Left ventricle myocardium inferior (tissue), 1 donor: ENCODE data around the gene ASB1. TPM values are rescaled to one million over a fixed set of nuclear protein-coding genes. Genes with fewer than 3 reads are reported as not detected.

Experiments
- DNase-seq: peaks from one replicate; pipeline ENCODE4 v3.0.0-alpha.2; 2020
- H3K27ac ChIP-seq: fragments of 200-600 bp; replicated peaks from 2 replicates; pipeline ENCODE4 v1.8.0; 2021
- H3K27me3 ChIP-seq: fragments of 200-600 bp; 2 replicates; pipeline ENCODE4 v1.8.0; 2021; ENCODE audit warnings: low read depth
- H3K36me3 ChIP-seq: fragments of 200-600 bp; 2 replicates; pipeline ENCODE4 v1.8.0; 2021
- H3K4me1 ChIP-seq: fragments of 200-600 bp; 2 replicates; pipeline ENCODE4 v1.8.0; 2021
- H3K4me3 ChIP-seq: fragments of 200-600 bp; 2 replicates; pipeline ENCODE4 v1.8.0; 2021; ENCODE audit warnings: mild to moderate bottlenecking, moderate library complexity
- H3K9me3 ChIP-seq: fragments of 200-600 bp; replicated peaks from 2 replicates; pipeline ENCODE4 v1.8.0; 2021
- intact Hi-C: fragments of 100-400 bp; cut with micrococcal nuclease; formaldehyde crosslinking; loops from one replicate; pipeline ENCODE4 v1.11.0; 2022
- total RNA-seq: library from RNA; stranded (reverse); fragmentation: NEBNext Ultra II Directional; extraction: Animal tissue kit (Norgen Biotek cat#: 25700); gene quantifications from one replicate; pipeline ENCODE4 v1.2.1, GENCODE V29; 2021
- TF ChIP-seq, protein P1 (sequence below): fragments of 200-600 bp; IDR thresholded peaks from 2 replicates; pipeline ENCODE4 v1.8.0; 2021; ENCODE audit warnings: antibody characterized with exemption, mild to moderate bottlenecking, borderline replicate concordance
- donor health status: DM: no; HTN: yes; CAD: no; lungs with severe emphysema.

ASB1 gene
- total RNA-seq, 1 donor from 2014 or later, result 52.6 TPM

GRCh38 chr2:238412067-238412767, 14.5 kb upstream of the ASB1 start:
- no peaks in the 10 kb centered on the region for H3K4me1 ChIP-seq
- no peak for DNase-seq
- intact Hi-C loops, result no loop called here
- H3K27me3 ChIP-seq, result peaks cover 22% of the 10 kb centered on the region
- no peaks in the 10 kb centered on the region for H3K36me3 ChIP-seq
- peaks cover 12% of the 10 kb centered on the region for H3K9me3 ChIP-seq
- no peak overlapping the region for H3K27ac ChIP-seq
- H3K4me3 ChIP-seq, result no peak overlapping the region
- TF ChIP-seq, protein P1, sequence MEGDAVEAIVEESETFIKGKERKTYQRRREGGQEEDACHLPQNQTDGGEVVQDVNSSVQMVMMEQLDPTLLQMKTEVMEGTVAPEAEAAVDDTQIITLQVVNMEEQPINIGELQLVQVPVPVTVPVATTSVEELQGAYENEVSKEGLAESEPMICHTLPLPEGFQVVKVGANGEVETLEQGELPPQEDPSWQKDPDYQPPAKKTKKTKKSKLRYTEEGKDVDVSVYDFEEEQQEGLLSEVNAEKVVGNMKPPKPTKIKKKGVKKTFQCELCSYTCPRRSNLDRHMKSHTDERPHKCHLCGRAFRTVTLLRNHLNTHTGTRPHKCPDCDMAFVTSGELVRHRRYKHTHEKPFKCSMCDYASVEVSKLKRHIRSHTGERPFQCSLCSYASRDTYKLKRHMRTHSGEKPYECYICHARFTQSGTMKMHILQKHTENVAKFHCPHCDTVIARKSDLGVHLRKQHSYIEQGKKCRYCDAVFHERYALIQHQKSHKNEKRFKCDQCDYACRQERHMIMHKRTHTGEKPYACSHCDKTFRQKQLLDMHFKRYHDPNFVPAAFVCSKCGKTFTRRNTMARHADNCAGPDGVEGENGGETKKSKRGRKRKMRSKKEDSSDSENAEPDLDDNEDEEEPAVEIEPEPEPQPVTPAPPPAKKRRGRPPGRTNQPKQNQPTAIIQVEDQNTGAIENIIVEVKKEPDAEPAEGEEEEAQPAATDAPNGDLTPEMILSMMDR, result no peak

DNA sequence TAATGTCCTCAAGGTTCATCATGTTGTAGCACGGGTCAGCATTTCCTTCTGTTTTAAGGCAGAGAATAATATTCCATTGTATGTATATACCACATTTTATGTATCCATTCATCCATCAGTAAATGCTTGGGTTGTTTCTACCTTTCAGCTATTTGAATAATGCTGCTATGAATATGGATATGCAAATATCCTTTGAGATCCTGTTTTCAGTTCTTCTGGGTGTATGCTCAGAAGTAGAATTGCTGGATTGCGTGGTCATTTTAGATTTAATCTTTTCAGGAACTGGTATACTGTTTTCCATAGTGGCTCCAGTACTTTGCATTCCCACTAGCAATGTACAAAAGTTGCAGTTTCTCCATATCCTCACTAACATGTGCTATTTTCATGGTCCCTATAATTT, 13.4 kb upstream of the ASB1 start:
- intact Hi-C loops, result no loop called here
- Histone ChIP-seq H3K4me3 (no peak overlapping the region), H3K27ac (no peak overlapping the region), H3K9me3 (peaks cover 12% of the 10 kb centered on the region), H3K36me3 (no peaks in the 10 kb centered on the region), H3K4me1 (no peaks in the 10 kb centered on the region), H3K27me3 (peaks cover 29% of the 10 kb centered on the region)
- TF ChIP-seq, protein P1, result no peak
- no peak for DNase-seq

GRCh38 chr2:238415036-238415764, 11.5 kb upstream of the ASB1 start:
- peaks cover 12% of the 10 kb centered on the region for H3K9me3 ChIP-seq
- no peak overlapping the region for H3K27ac ChIP-seq
- no peak for DNase-seq
- no peaks in the 10 kb centered on the region for H3K36me3 ChIP-seq
- intact Hi-C loops, result no loop called here
- no peak overlapping the region for H3K4me3 ChIP-seq
- H3K27me3 ChIP-seq, result peaks cover 43% of the 10 kb centered on the region
- H3K4me1 ChIP-seq, result peaks cover 11% of the 10 kb centered on the region
- TF ChIP-seq, protein P1, result no peak

DNA sequence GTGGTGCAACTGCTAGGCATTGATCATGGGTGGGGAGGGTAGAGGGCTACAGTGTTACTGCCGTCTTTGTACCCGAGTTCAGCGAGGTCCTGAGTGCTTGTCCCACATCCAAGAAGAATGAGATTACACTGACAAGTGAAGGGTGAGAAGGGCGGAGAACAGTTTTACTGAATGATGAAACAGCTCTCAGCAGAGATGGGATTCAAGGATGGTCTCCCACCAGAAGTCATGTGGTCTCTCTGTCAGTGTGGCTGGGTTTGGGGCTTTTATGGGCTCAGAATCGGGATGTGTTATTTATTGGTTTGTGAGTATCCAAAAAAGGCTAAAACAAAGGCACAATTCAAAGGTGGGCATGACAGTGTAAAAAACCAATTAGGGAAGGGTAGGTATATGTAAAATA, 10.8 kb upstream of the ASB1 start:
- Histone ChIP-seq H3K4me1 (peaks cover 18% of the 10 kb centered on the region), H3K27ac (no peak overlapping the region), H3K27me3 (peaks cover 43% of the 10 kb centered on the region), H3K4me3 (no peak overlapping the region), H3K36me3 (no peaks in the 10 kb centered on the region), H3K9me3 (peaks cover 12% of the 10 kb centered on the region)
- TF ChIP-seq, protein P1, result no peak
- intact Hi-C loops, result no loop called here
- no peak for DNase-seq

DNA sequence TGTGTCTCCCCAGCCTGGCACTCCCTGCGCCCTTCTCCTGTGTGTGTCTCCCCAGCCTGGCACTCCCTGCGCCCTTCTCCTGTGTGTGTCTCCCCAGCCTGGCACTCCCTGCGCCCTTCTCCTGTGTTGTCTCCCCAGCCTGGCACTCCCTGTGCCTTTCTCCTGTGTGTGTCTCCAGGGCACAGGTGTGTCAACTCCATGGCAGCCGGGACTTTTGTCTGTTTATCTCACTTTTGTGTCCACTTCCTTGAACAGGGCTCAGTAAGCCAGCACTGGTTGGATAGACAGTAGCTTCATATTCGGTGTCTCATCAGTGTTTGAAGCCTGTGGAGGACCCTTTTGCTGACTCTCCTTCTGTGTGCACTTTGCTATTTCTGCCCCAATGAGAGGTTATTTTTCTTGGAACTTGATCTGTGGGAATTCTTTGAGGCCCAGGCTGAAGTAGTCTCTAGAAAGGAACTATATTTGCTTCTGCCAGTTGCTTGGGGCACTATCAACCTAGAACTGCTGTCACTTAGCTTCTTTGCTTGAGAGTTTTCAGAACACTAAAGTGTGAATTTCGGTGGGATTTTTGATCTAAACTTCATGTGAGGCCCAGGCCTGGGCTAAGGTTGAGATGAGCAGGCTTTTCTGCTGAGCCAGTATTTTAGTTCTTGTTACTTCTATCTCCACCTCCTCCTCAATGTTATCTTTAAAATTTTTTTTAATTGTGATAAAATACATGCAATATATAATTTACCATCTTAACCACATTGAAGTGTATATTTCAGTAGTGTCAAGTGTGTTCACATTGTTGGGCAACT, 8.3 kb upstream of the ASB1 start:
- H3K4me3 ChIP-seq, result no peak overlapping the region
- H3K4me1 ChIP-seq, result peaks cover 36% of the 10 kb centered on the region
- peaks cover 12% of the 10 kb centered on the region for H3K9me3 ChIP-seq
- H3K27me3 ChIP-seq, result peaks cover 60% of the 10 kb centered on the region
- no peaks in the 10 kb centered on the region for H3K36me3 ChIP-seq
- no peak for DNase-seq
- TF ChIP-seq, protein P1, result no peak
- intact Hi-C loops, result no loop called here
- H3K27ac ChIP-seq, result no peak overlapping the region
